Liver (tissue), 3 donors: ENCODE results near the gene DNAJB13.

Source experiments
- CTCF ChIP-seq: fragments of 150-350 bp; IDR thresholded peaks from 2 replicates; pipeline ENCODE4 v1.5.1; 2017; ENCODE audit warnings: improper control_type of control experiment, low read depth, low read length; ENCODE audit not compliant: missing input control
- FOXA1 ChIP-seq: IDR thresholded peaks from 2 replicates; pipeline ENCODE4 v1.6.1; 2016; ENCODE audit warnings: antibody characterized with exemption
- FOXA2 ChIP-seq: IDR thresholded peaks from 2 replicates; pipeline ENCODE4 v1.6.1; 2016; ENCODE audit warnings: antibody characterized with exemption
- GABPA ChIP-seq, 2 donors: IDR thresholded peaks in 1 of 2; conservative IDR thresholded peaks in 1 of 2; 2 replicates each; pipeline ENCODE4 v1.6.1; 2016; ENCODE audit warnings: antibody characterized with exemption in 2 of 2, mild to moderate bottlenecking in 1 of 2, moderate library complexity in 1 of 2
- HNF4G ChIP-seq: IDR thresholded peaks from 2 replicates; pipeline ENCODE4 v1.6.1; 2016; ENCODE audit warnings: antibody characterized with exemption
- JUND ChIP-seq, 2 donors: IDR thresholded peaks; 2 replicates each; pipeline ENCODE4 v1.6.1; 2016; ENCODE audit warnings: antibody characterized with exemption in 2 of 2
- MAX ChIP-seq: IDR thresholded peaks from 2 replicates; pipeline ENCODE4 v1.6.1; 2016; ENCODE audit warnings: antibody characterized with exemption
- NR2F2 ChIP-seq: IDR thresholded peaks from 2 replicates; pipeline ENCODE4 v1.6.1; 2016; ENCODE audit warnings: antibody characterized with exemption
- RAD21 ChIP-seq, 2 donors: IDR thresholded peaks; 2 replicates each; pipeline ENCODE4 v1.6.1; 2016; ENCODE audit warnings: antibody characterized with exemption in 2 of 2, mild to moderate bottlenecking in 2 of 2
- SP1 ChIP-seq: IDR thresholded peaks from 2 replicates; pipeline ENCODE4 v1.6.1; 2018; ENCODE audit warnings: antibody characterized with exemption, mild to moderate bottlenecking
- TAF1 ChIP-seq: conservative IDR thresholded peaks from 2 replicates; pipeline ENCODE4 v1.6.1; 2016; ENCODE audit warnings: antibody characterized with exemption, mild to moderate bottlenecking
- YY1 ChIP-seq: IDR thresholded peaks from 2 replicates; pipeline ENCODE4 v1.6.1; 2016; ENCODE audit warnings: antibody characterized with exemption, mild to moderate bottlenecking
- TF ChIP-seq, protein P1 (sequence below): IDR thresholded peaks from 2 replicates; pipeline ENCODE4 v1.6.1; 2016; ENCODE audit warnings: antibody characterized with exemption, mild to moderate bottlenecking
- TF ChIP-seq, protein P2 (sequence below): IDR thresholded peaks from 2 replicates; pipeline ENCODE4 v1.6.1; 2016; ENCODE audit warnings: antibody characterized with exemption
- donor health status: healthy.
- donor health status: healthy.

DNA sequence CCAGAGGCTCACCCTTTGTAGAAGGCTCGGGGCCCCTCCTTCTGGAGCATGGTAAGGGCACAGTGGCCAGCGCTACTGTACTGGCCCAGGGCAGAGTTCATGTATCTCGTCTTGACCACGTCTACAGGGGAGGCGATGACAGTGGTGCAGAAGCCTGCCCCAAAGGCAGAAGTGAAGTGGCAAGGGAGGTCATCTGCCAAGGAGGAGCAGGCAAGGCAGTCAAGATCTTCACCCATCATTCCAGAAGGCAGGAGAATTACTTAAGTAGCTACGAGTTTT is 24.6 kb downstream of the DNAJB13 start:
- TF ChIP-seq, protein P1, sequence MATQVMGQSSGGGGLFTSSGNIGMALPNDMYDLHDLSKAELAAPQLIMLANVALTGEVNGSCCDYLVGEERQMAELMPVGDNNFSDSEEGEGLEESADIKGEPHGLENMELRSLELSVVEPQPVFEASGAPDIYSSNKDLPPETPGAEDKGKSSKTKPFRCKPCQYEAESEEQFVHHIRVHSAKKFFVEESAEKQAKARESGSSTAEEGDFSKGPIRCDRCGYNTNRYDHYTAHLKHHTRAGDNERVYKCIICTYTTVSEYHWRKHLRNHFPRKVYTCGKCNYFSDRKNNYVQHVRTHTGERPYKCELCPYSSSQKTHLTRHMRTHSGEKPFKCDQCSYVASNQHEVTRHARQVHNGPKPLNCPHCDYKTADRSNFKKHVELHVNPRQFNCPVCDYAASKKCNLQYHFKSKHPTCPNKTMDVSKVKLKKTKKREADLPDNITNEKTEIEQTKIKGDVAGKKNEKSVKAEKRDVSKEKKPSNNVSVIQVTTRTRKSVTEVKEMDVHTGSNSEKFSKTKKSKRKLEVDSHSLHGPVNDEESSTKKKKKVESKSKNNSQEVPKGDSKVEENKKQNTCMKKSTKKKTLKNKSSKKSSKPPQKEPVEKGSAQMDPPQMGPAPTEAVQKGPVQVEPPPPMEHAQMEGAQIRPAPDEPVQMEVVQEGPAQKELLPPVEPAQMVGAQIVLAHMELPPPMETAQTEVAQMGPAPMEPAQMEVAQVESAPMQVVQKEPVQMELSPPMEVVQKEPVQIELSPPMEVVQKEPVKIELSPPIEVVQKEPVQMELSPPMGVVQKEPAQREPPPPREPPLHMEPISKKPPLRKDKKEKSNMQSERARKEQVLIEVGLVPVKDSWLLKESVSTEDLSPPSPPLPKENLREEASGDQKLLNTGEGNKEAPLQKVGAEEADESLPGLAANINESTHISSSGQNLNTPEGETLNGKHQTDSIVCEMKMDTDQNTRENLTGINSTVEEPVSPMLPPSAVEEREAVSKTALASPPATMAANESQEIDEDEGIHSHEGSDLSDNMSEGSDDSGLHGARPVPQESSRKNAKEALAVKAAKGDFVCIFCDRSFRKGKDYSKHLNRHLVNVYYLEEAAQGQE: no peak
- TF ChIP-seq CTCF (no peak), MAX (no peak), NR2F2 (no peak), TAF1 (no peak), HNF4G (no peak), GABPA (IDR thresholded peaks at IDR 0.05 in 1 of 2, conservative IDR thresholded peaks at IDR 0.05 in 1 of 2) (no peak), RAD21 (IDR thresholded peaks at IDR 0.05) (no peak), FOXA1 (no peak), JUND (IDR thresholded peaks at IDR 0.05) (no peak), YY1 (no peak), FOXA2 (no peak), SP1 (no peak)
- TF ChIP-seq, protein P2, sequence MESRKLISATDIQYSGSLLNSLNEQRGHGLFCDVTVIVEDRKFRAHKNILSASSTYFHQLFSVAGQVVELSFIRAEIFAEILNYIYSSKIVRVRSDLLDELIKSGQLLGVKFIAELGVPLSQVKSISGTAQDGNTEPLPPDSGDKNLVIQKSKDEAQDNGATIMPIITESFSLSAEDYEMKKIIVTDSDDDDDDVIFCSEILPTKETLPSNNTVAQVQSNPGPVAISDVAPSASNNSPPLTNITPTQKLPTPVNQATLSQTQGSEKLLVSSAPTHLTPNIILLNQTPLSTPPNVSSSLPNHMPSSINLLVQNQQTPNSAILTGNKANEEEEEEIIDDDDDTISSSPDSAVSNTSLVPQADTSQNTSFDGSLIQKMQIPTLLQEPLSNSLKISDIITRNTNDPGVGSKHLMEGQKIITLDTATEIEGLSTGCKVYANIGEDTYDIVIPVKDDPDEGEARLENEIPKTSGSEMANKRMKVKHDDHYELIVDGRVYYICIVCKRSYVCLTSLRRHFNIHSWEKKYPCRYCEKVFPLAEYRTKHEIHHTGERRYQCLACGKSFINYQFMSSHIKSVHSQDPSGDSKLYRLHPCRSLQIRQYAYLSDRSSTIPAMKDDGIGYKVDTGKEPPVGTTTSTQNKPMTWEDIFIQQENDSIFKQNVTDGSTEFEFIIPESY: no peak
